K562 (cell line): ENCODE results near the gene ERAL1. TPM values are rescaled to one million over a fixed set of nuclear protein-coding genes. Genes with fewer than 3 reads are reported as not detected.

Experiments used
- ATF1 ChIP-seq, 2 experiments: fragments of 450-650 bp in 1 of 2; IDR thresholded peaks; 2 replicates each; pipeline ENCODE4 v1.6.1; 2016; ENCODE audit warnings: missing compliant biosample characterization in 1 of 2, missing genetic modification characterization in 1 of 2
- BCL6 ChIP-seq: fragments of 250-450 bp; sonication (Bioruptor Pico); IDR thresholded peaks from 2 replicates; pipeline ENCODE4 v1.4.0; 2020
- ELF4 ChIP-seq: fragments of 450-650 bp; formaldehyde crosslinking; IDR thresholded peaks from 2 replicates; pipeline ENCODE4 v1.4.0; 2022; ENCODE audit warnings: missing genetic modification characterization
- KLF6 ChIP-seq: fragments of 250-450 bp; sonication (Bioruptor Pico); IDR thresholded peaks from 2 replicates; pipeline ENCODE4 v1.4.0; 2020; ENCODE audit warnings: mild to moderate bottlenecking, moderate library complexity, borderline replicate concordance
- NR1H2 ChIP-seq: sonication (generic); formaldehyde crosslinking; IDR thresholded peaks from 2 replicates; pipeline ENCODE4 v1.4.0; 2020; ENCODE audit warnings: mild to moderate bottlenecking, missing genetic modification reagents
- PKNOX1 ChIP-seq: fragments of 450-650 bp; IDR thresholded peaks from 2 replicates; pipeline ENCODE4 v1.6.1; 2016
- POLR2AphosphoS2 ChIP-seq: IDR thresholded peaks from 2 replicates; pipeline ENCODE4 v1.6.1; 2012; ENCODE audit warnings: low read length, improper control_type of control experiment
- SREBF2 ChIP-seq: sonication (generic); formaldehyde crosslinking; IDR thresholded peaks from 2 replicates; pipeline ENCODE4 v1.4.0; 2020; ENCODE audit warnings: mild to moderate bottlenecking, missing genetic modification reagents
- STAT6 ChIP-seq: sonication (generic); formaldehyde crosslinking; IDR thresholded peaks from 2 replicates; pipeline ENCODE4 v1.8.1; 2023; ENCODE audit warnings: mild to moderate bottlenecking, missing genetic modification reagents
- TAF9B ChIP-seq: fragments of 450-650 bp; IDR thresholded peaks from 2 replicates; pipeline ENCODE4 v1.6.1; 2018; ENCODE audit warnings: mild to moderate bottlenecking; ENCODE audit not compliant: partially characterized antibody
- ZBTB9 ChIP-seq: fragments of 450-650 bp; formaldehyde crosslinking; IDR thresholded peaks from 2 replicates; pipeline ENCODE4 v1.4.0; 2020; ENCODE audit warnings: mild to moderate bottlenecking, moderate library complexity
- ZNF280A ChIP-seq: fragments of 450-650 bp; IDR thresholded peaks from 2 replicates; pipeline ENCODE4 v1.6.1; 2018; ENCODE audit warnings: mild to moderate bottlenecking, low read depth; ENCODE audit not compliant: partially characterized antibody
- ZNF583 ChIP-seq: fragments of 250-450 bp; sonication (Bioruptor Pico); IDR thresholded peaks from 2 replicates; pipeline ENCODE4 v1.4.0; 2020
- ZNF586 ChIP-seq: fragments of 450-650 bp; formaldehyde crosslinking; conservative IDR thresholded peaks from 2 replicates; pipeline ENCODE4 v1.4.0; 2020; ENCODE audit warnings: mild to moderate bottlenecking, moderate library complexity
- ZZZ3 ChIP-seq: fragments of 450-650 bp; IDR thresholded peaks from 2 replicates; pipeline ENCODE4 v1.6.1; 2016; ENCODE audit warnings: antibody characterized with exemption, mild to moderate bottlenecking, moderate library complexity
- polyA plus RNA-seq, 8 experiments: library from polyadenylated mRNA; depleted of rRNA in 4 of 8; stranded (reverse) in 5 of 8; unstranded in 3 of 8; fragments of >200 nt; fragmentation: Nextera tagmentation in 2 of 8; fragmentation: Illumina TruSeq in 1 of 8; extraction: Ambion mirVana in 2 of 8; extraction: Trizol in 1 of 8; gene quantifications; 2 replicates each; pipeline versions ENCODE4 v1.2.1 to v1.2.3, GENCODE V29; 2011 to 2014; ENCODE audit warnings: inconsistent platforms in 1 of 8, missing spikeins in 1 of 8
- total RNA-seq, 7 experiments: library from RNA; depleted of rRNA in 6 of 7; stranded (reverse); fragments of >200 nt in 6 of 7; fragmentation: Illumina TruSeq in 2 of 7; extraction: Trizol in 2 of 7; gene quantifications; 2 replicates each; pipeline versions ENCODE4 v1.2.1 to v1.2.3, GENCODE V29; 2011 to 2021; ENCODE audit warnings: low replicate concordance in 1 of 7

ERAL1 gene
- total and polyA plus RNA-seq, 9 of the 15 experiments (the other 6 are each of a cell fraction or from before 2014, with no cell fraction given) = 37.5 to 351 (median 106) TPM

GRCh38 chr17:28897769-28898526 lies 43.1 kb downstream of the ERAL1 start (continued):
- peak; percentile 37 for TF ChIP-seq ELF4
- peak; percentile 89; the same call in 1 of the 2 replicates for TF ChIP-seq ZBTB9 (CRISPR knock-in tag)
- 0 out of 2 replicates have a peak, but pooled peaks have one; percentile 24 for TF ChIP-seq KLF6 (CRISPR knock-in tag)
- TF ChIP-seq PKNOX1 = peak; percentile 48
- TF ChIP-seq POLR2AphosphoS2 = peak; percentile 10; the same call in 1 of the 2 replicates
- no peak for TF ChIP-seq TAF9B
- TF ChIP-seq ZZZ3 = no peak
- TF ChIP-seq ZNF586 (CRISPR knock-in tag) = 0 out of 2 replicates have a peak, but pooled peaks have one; percentile 43
- peak; percentile 86; the same call in 1 of the 2 replicates for TF ChIP-seq SREBF2
- TF ChIP-seq BCL6 = 0 out of 2 replicates have a peak, but pooled peaks have one; percentile 39
- TF ChIP-seq ZNF280A = no peak
- TF ChIP-seq NR1H2 (CRISPR knock-in tag) = 0 out of 2 replicates have a peak, but pooled peaks have one; percentile 13
- no peak for TF ChIP-seq ATF1 (CRISPR knock-in tag; IDR thresholded peaks at IDR 0.05)
- TF ChIP-seq ATF1 (tag; IDR thresholded peaks at IDR 0.05) = peak; percentile 44
- TF ChIP-seq STAT6 = 0 out of 2 replicates have a peak, but pooled peaks have one; percentile 19
- TF ChIP-seq ZNF583 = peak; percentile 7; the same call in 1 of the 2 replicates
